GM12892 (cell line): ENCODE measurements around the gene SRSF1.

Experiments
- POLR2A ChIP-seq: IDR thresholded peaks from 2 replicates; pipeline ENCODE4 v1.6.1; 2011; ENCODE audit warnings: low read depth, low read length, control low read depth
- POLR2AphosphoS5 ChIP-seq: IDR thresholded peaks from 2 replicates; pipeline ENCODE4 v1.6.1; 2011; ENCODE audit warnings: low read depth, low read length, control low read depth
- TAF1 ChIP-seq: IDR thresholded peaks from 2 replicates; pipeline ENCODE4 v1.6.1; 2011; ENCODE audit warnings: low read depth, mild to moderate bottlenecking, control low read depth, low read length, borderline replicate concordance

- TF ChIP-seq TAF1 (no peak), POLR2A (no peak), POLR2AphosphoS5 (no peak)
Observed at GRCh38 chr17:57986841-57987580, 20.0 kb downstream of the SRSF1 start.
